GM21619 (cell line): Measurements from ENCODE around the gene ANAPC10.
A peak's percentile ranks its signal among the peaks of the same experiment; 100 is the strongest.
"Not testable (repeated sequence)": the region's sequence is repeated elsewhere in the genome, so short reads cannot be mapped to it uniquely, and the experiment has no call there.

Source experiments
- ATAC-seq: cut with Tn5 transposase; IDR thresholded peaks from one replicate; pipeline ENCODE4 v1.9.1; 2021; ENCODE audit not compliant: unreplicated experiment

The ANAPC10 gene

GRCh38 chr4:145012841-145013240 lies 85.2 kb downstream of the ANAPC10 start:
- no peak for ATAC-seq

- ATAC-seq, result no peak
Measured at GRCh38 chr4:145011636-145012035, 86.4 kb downstream of the ANAPC10 start.

- not testable (repeated sequence) for ATAC-seq
Measured at GRCh38 chr4:145010315-145010714, 87.7 kb downstream of the ANAPC10 start.

- no peak for ATAC-seq
Measured at GRCh38 chr4:145003675-145004074, 94.3 kb downstream of the ANAPC10 start.

- ATAC-seq, result no peak
Measured at GRCh38 chr4:145001635-145002034, 96.4 kb downstream of the ANAPC10 start.

GRCh38 chr4:145000656-145001055 lies 97.3 kb downstream of the ANAPC10 start:
- ATAC-seq, result not testable (repeated sequence)

GRCh38 chr4:144989306-144989705 lies 108.7 kb downstream of the ANAPC10 start:
- no peak for ATAC-seq

- ATAC-seq, result no peak
Measured at GRCh38 chr4:144985531-144985930, 112.5 kb downstream of the ANAPC10 start.

GRCh38 chr4:144985014-144985413 lies 113.0 kb downstream of the ANAPC10 start:
- ATAC-seq, result no peak

GRCh38 chr4:144984241-144984640 lies 113.8 kb downstream of the ANAPC10 start:
- no peak for ATAC-seq

GRCh38 chr4:144975718-144976117 lies 122.3 kb downstream of the ANAPC10 start:
- ATAC-seq, result no peak

GRCh38 chr4:144970597-144970996 lies 127.4 kb downstream of the ANAPC10 start:
- peak; percentile 76 for ATAC-seq

- no peak for ATAC-seq
Measured at GRCh38 chr4:144969821-144970220, 128.2 kb downstream of the ANAPC10 start.

GRCh38 chr4:144968606-144969005 lies 129.4 kb downstream of the ANAPC10 start:
- ATAC-seq, result no peak

GRCh38 chr4:144967161-144967560 lies 130.8 kb downstream of the ANAPC10 start:
- ATAC-seq, result peak; percentile 51

GRCh38 chr4:144962300-144962699 lies 135.7 kb downstream of the ANAPC10 start:
- no peak for ATAC-seq

- no peak for ATAC-seq
Measured at GRCh38 chr4:144955104-144955503, 142.9 kb downstream of the ANAPC10 start.

GRCh38 chr4:144954230-144954629 lies 143.8 kb downstream of the ANAPC10 start:
- ATAC-seq, result no peak

GRCh38 chr4:144948421-144948820 lies 149.6 kb downstream of the ANAPC10 start:
- no peak for ATAC-seq

GRCh38 chr4:144948009-144948408 lies 150.0 kb downstream of the ANAPC10 start:
- no peak for ATAC-seq
